Measurements from ENCODE around the gene ATP1A4. TPM values are rescaled to one million over a fixed set of nuclear protein-coding genes. Genes with fewer than 3 reads are reported as not detected.

Gene ATP1A4
- total and polyA plus RNA-seq, 9 of the 15 experiments (the other 6 are each of a cell fraction or from before 2014, with no cell fraction given) = 0.07 TPM; not detected in 8

- TF ChIP-seq REST (IDR thresholded peaks at IDR 0.05; ENCODE audit: borderline replicate concordance) (no peak), REST (CRISPR knock-in tag; IDR thresholded peaks at IDR 0.05; ENCODE audit: low read depth) (no peak), MGA (IDR thresholded peaks at IDR 0.05) (peak; percentile 79), EGR1 (conservative IDR thresholded peaks at IDR 0.05) (0 out of 2 replicates have a peak, but pooled peaks have one; percentile 14)
- TF ChIP-seq, protein P1, sequence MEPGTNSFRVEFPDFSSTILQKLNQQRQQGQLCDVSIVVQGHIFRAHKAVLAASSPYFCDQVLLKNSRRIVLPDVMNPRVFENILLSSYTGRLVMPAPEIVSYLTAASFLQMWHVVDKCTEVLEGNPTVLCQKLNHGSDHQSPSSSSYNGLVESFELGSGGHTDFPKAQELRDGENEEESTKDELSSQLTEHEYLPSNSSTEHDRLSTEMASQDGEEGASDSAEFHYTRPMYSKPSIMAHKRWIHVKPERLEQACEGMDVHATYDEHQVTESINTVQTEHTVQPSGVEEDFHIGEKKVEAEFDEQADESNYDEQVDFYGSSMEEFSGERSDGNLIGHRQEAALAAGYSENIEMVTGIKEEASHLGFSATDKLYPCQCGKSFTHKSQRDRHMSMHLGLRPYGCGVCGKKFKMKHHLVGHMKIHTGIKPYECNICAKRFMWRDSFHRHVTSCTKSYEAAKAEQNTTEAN (CRISPR knock-in tag; IDR thresholded peaks at IDR 0.05) = no peak
Observed at GRCh38 chr1:160128636-160129035, 22.8 kb upstream of the ATP1A4 start (continued).

Data from K562 (cell line).